SK-N-SH treated with all-trans-retinoic acid at 6 μM for 48 hours (cell line): ENCODE data around the gene FRYL.

ENCODE experiments used
- ESRRG ChIP-seq: fragments of 250-450 bp; sonication (Bioruptor Pico); IDR thresholded peaks from 2 replicates; pipeline ENCODE4 v1.6.1; 2021; ENCODE audit warnings: mild to moderate bottlenecking
- SNAI2 ChIP-seq: fragments of 250-450 bp; sonication (Bioruptor Pico); IDR thresholded peaks from 2 replicates; pipeline ENCODE4 v1.5.0; 2020; ENCODE audit warnings: mild to moderate bottlenecking, moderate library complexity
- TF ChIP-seq, protein P1 (sequence below): fragments of 250-450 bp; sonication (Bioruptor Pico); IDR thresholded peaks from 2 replicates; pipeline ENCODE4 v1.8.0; 2020; ENCODE audit warnings: mild to moderate bottlenecking, moderate library complexity, borderline replicate concordance
- TF ChIP-seq, protein P2 (sequence below): fragments of 250-450 bp; sonication (Bioruptor Pico); IDR thresholded peaks from 2 replicates; pipeline ENCODE4 v1.5.1; 2020; ENCODE audit warnings: low read depth, mild to moderate bottlenecking, moderate library complexity

- TF ChIP-seq, protein P1, sequence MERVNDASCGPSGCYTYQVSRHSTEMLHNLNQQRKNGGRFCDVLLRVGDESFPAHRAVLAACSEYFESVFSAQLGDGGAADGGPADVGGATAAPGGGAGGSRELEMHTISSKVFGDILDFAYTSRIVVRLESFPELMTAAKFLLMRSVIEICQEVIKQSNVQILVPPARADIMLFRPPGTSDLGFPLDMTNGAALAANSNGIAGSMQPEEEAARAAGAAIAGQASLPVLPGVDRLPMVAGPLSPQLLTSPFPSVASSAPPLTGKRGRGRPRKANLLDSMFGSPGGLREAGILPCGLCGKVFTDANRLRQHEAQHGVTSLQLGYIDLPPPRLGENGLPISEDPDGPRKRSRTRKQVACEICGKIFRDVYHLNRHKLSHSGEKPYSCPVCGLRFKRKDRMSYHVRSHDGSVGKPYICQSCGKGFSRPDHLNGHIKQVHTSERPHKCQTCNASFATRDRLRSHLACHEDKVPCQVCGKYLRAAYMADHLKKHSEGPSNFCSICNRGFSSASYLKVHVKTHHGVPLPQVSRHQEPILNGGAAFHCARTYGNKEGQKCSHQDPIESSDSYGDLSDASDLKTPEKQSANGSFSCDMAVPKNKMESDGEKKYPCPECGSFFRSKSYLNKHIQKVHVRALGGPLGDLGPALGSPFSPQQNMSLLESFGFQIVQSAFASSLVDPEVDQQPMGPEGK (CRISPR knock-in tag), result no peak
- TF ChIP-seq, protein P2, sequence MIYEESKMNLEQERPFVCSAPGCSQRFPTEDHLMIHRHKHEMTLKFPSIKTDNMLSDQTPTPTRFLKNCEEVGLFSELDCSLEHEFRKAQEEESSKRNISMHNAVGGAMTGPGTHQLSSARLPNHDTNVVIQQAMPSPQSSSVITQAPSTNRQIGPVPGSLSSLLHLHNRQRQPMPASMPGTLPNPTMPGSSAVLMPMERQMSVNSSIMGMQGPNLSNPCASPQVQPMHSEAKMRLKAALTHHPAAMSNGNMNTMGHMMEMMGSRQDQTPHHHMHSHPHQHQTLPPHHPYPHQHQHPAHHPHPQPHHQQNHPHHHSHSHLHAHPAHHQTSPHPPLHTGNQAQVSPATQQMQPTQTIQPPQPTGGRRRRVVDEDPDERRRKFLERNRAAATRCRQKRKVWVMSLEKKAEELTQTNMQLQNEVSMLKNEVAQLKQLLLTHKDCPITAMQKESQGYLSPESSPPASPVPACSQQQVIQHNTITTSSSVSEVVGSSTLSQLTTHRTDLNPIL (CRISPR knock-in tag), result no peak
- TF ChIP-seq ESRRG (CRISPR knock-in tag) (no peak), SNAI2 (CRISPR knock-in tag) (no peak)
Observed at GRCh38 chr4:48556268-48556667, 223.8 kb downstream of the FRYL start.
